ENCODE results near the gene MTFP1.
"Not testable (repeated sequence)": the region's sequence is repeated elsewhere in the genome, so short reads cannot be mapped to it uniquely, and the experiment has no call there.

MTFP1 gene

GRCh38 chr22:30426388-30427353 lies 1.1 kb downstream of the MTFP1 start:
- DNase-seq (ENCODE audit: low spot score): peak; percentile 94

- DNase-seq (ENCODE audit: low spot score): no peak
These were observed 2.3 kb downstream of the MTFP1 start for GRCh38 chr22:30427871-30428270.

GRCh38 chr22:30429887-30430286 lies 4.3 kb downstream of the MTFP1 start:
- DNase-seq (ENCODE audit: low spot score): no peak

- no peak for DNase-seq (ENCODE audit: low spot score)
These were observed 5.4 kb downstream of the MTFP1 start for GRCh38 chr22:30430933-30431332.

- DNase-seq (ENCODE audit: low spot score): no peak
These were observed 6.5 kb downstream of the MTFP1 start for GRCh38 chr22:30432096-30432495.

GRCh38 chr22:30432520-30432919 lies 7.0 kb downstream of the MTFP1 start:
- DNase-seq (ENCODE audit: low spot score): no peak

GRCh38 chr22:30433227-30433626 lies 7.7 kb downstream of the MTFP1 start:
- DNase-seq (ENCODE audit: low spot score): no peak

- DNase-seq (ENCODE audit: low spot score): no peak
These were observed 8.2 kb downstream of the MTFP1 start for GRCh38 chr22:30433773-30434172.

GRCh38 chr22:30434843-30435242 lies 9.3 kb downstream of the MTFP1 start:
- no peak for DNase-seq (ENCODE audit: low spot score)

GRCh38 chr22:30435674-30436126 lies 10.1 kb downstream of the MTFP1 start:
- peak; percentile 80 for DNase-seq (ENCODE audit: low spot score)

GRCh38 chr22:30436196-30436595 lies 10.6 kb downstream of the MTFP1 start:
- peak; percentile 29 for DNase-seq (ENCODE audit: low spot score)

- no peak for DNase-seq (ENCODE audit: low spot score)
These were observed 13.0 kb downstream of the MTFP1 start for GRCh38 chr22:30438559-30438958.

- no peak for DNase-seq (ENCODE audit: low spot score)
These were observed 13.7 kb downstream of the MTFP1 start for GRCh38 chr22:30439226-30439625.

- no peak for DNase-seq (ENCODE audit: low spot score)
These were observed 14.3 kb downstream of the MTFP1 start for GRCh38 chr22:30439836-30440235.

- DNase-seq (ENCODE audit: low spot score): no peak
These were observed 15.5 kb downstream of the MTFP1 start for GRCh38 chr22:30441088-30441487.

- peak; percentile 65 for DNase-seq (ENCODE audit: low spot score)
These were observed 19.3 kb downstream of the MTFP1 start for GRCh38 chr22:30444632-30445437.

GRCh38 chr22:30445438-30446145 lies 20.0 kb downstream of the MTFP1 start:
- DNase-seq (ENCODE audit: low spot score): peak; percentile 25

- DNase-seq (ENCODE audit: low spot score): no peak
These were observed 22.1 kb downstream of the MTFP1 start for GRCh38 chr22:30447656-30448055.

- DNase-seq (ENCODE audit: low spot score): not testable (repeated sequence)
These were observed 25.9 kb downstream of the MTFP1 start for GRCh38 chr22:30451488-30451887.

GRCh38 chr22:30452861-30453260 lies 27.3 kb downstream of the MTFP1 start:
- DNase-seq (ENCODE audit: low spot score): no peak

- no peak for DNase-seq (ENCODE audit: low spot score)
These were observed 28.4 kb downstream of the MTFP1 start for GRCh38 chr22:30453731-30454510.

Data from RKO (cell line).